H1 (cell line): Measurements from ENCODE around the gene PAOX. TPM values are rescaled to one million over a fixed set of nuclear protein-coding genes. Genes with fewer than 3 reads are reported as not detected.

Experiments used
- CTCF ChIA-PET: fragments of 300-600 bp; sonication (Branson Sonifier 250); formaldehyde crosslinking; loops from one replicate; lab custom pipeline; 2021; ENCODE audit not compliant: partially characterized antibody; lab: Charles Lee
- POLR2A ChIA-PET: fragments of 300-600 bp; sonication (Branson Sonifier 250); formaldehyde crosslinking; loops from one replicate; lab custom pipeline; 2021; ENCODE audit warnings: inconsistent platforms; ENCODE audit not compliant: partially characterized antibody; lab: Charles Lee
- DNase-seq, 2 experiments: peaks; one replicate each; pipeline versions ENCODE4 v3.0.0 to v3.0.0-alpha.2; 2010 to 2022; ENCODE audit warnings: low spot score in 2 of 2, low read depth in 1 of 2, mixed read lengths in 1 of 2
- FAIRE-seq: peaks from 2 replicates; lab custom pipeline; 2011; peaks lifted over from hg19 to GRCh38; lab: Jason Lieb, UNC
- H2AFZ ChIP-seq: 2 replicates; pipeline ENCODE4 v1.8.1; 2012; ENCODE audit warnings: low read length, inconsistent platforms
- H2AK5ac ChIP-seq: 2 replicates; pipeline ENCODE4 v1.6.1; 2013; ENCODE audit warnings: low read depth, low read length
- H2BK120ac ChIP-seq: replicated peaks from 2 replicates; pipeline ENCODE3; 2013; ENCODE audit warnings: low read depth, low read length, inconsistent platforms
- H2BK12ac ChIP-seq: 2 replicates; pipeline ENCODE4 v1.6.1; 2013; ENCODE audit warnings: low read depth, low read length
- H2BK15ac ChIP-seq: 2 replicates; pipeline ENCODE4 v1.6.1; 2013; ENCODE audit warnings: low read length
- H2BK20ac ChIP-seq: 2 replicates; pipeline ENCODE4 v1.6.1; 2013; ENCODE audit warnings: low read length
- H2BK5ac ChIP-seq: 2 replicates; pipeline ENCODE4 v1.6.1; 2013; ENCODE audit warnings: low read depth, low read length
- H3K14ac ChIP-seq: 2 replicates; pipeline ENCODE4 v1.6.1; 2013; ENCODE audit warnings: inconsistent platforms; ENCODE audit not compliant: insufficient read length
- H3K18ac ChIP-seq: 2 replicates; pipeline ENCODE4 v1.6.1; 2013; ENCODE audit warnings: low read length; ENCODE audit errors: extremely low read depth
- H3K23ac ChIP-seq: 2 replicates; pipeline ENCODE4 v1.6.1; 2013; ENCODE audit warnings: inconsistent platforms; ENCODE audit not compliant: insufficient read length
- H3K23me2 ChIP-seq: 2 replicates; pipeline ENCODE4 v1.6.1; 2013; ENCODE audit warnings: low read depth, low read length
- H3K27ac ChIP-seq: 2 replicates; pipeline ENCODE4 v1.6.1; 2011; ENCODE audit warnings: low read depth, low read length, inconsistent platforms
- H3K27me3 ChIP-seq, 4 experiments: replicated peaks in 1 of 4; 1 replicate in 1 of 4; 2 replicates in 3 of 4; pipeline versions ENCODE4 v1.6.1 to v1.8.1; 2011 to 2013; ENCODE audit warnings: low read length in 3 of 4, mild to moderate bottlenecking in 3 of 4, inconsistent platforms in 2 of 4, mixed read lengths in 2 of 4, moderate library complexity in 1 of 4; ENCODE audit not compliant: control insufficient read depth in 3 of 4, insufficient read depth in 3 of 4; ENCODE audit errors: extremely low read depth in 1 of 4
- H3K36me3 ChIP-seq, 4 experiments: 2 replicates each; pipeline versions ENCODE4 v1.6.1 to v1.8.1; 2011 to 2013; ENCODE audit warnings: mild to moderate bottlenecking in 4 of 4, low read length in 3 of 4, moderate library complexity in 2 of 4, control low read depth in 1 of 4, inconsistent platforms in 1 of 4; ENCODE audit not compliant: insufficient read depth in 4 of 4, control insufficient read depth in 2 of 4
- H3K4ac ChIP-seq: replicated peaks from 2 replicates; pipeline ENCODE3; 2013; ENCODE audit warnings: low read length, low read depth, mixed read lengths, inconsistent platforms; ENCODE audit not compliant: insufficient read length
- H3K4me1 ChIP-seq, 4 experiments: replicated peaks in 1 of 4; 1 replicate in 1 of 4; 2 replicates in 3 of 4; pipeline versions ENCODE4 v1.6.1 to v1.8.1; 2011 to 2013; ENCODE audit warnings: low read length in 3 of 4, inconsistent platforms in 2 of 4, mixed read lengths in 1 of 4; ENCODE audit not compliant: insufficient read depth in 4 of 4, control insufficient read depth in 3 of 4
- H3K4me2 ChIP-seq, 2 experiments: 2 replicates each; pipeline versions ENCODE4 v1.6.1 to v1.8.1; 2011 to 2013; ENCODE audit warnings: low read depth in 2 of 2, low read length in 2 of 2, control low read depth in 1 of 2, inconsistent platforms in 1 of 2, mild to moderate bottlenecking in 1 of 2; ENCODE audit not compliant: insufficient read depth in 1 of 2
- H3K4me3 ChIP-seq, 4 experiments: fragments of 200-600, 300-600 bp in 1 of 4; sonication (generic), shearing (Covaris generic), sonication (Bioruptor Twin) in 1 of 4; 2 replicates each; pipeline versions ENCODE4 v1.5.1 to v1.8.1; 2011 to 2016; ENCODE audit warnings: low read length in 4 of 4, low read depth in 3 of 4, control low read depth in 2 of 4, inconsistent platforms in 2 of 4, mild to moderate bottlenecking in 2 of 4, mixed read lengths in 1 of 4, moderate library complexity in 1 of 4; ENCODE audit not compliant: insufficient read depth in 2 of 4; ENCODE audit errors: extremely low read depth in 1 of 4
- H3K56ac ChIP-seq: replicated peaks from 2 replicates; pipeline ENCODE3; 2013; ENCODE audit warnings: low read depth, mild to moderate bottlenecking, mixed read lengths, low read length, inconsistent platforms; ENCODE audit not compliant: insufficient read length
- H3K79me1 ChIP-seq: 2 replicates; pipeline ENCODE4 v1.6.1; 2013; ENCODE audit warnings: low read depth, low read length, control low read depth
- H3K79me2 ChIP-seq, 2 experiments: 2 replicates each; pipeline versions ENCODE4 v1.6.1 to v1.8.1; 2012 to 2013; ENCODE audit warnings: low read length in 2 of 2, mild to moderate bottlenecking in 2 of 2, inconsistent platforms in 1 of 2; ENCODE audit not compliant: insufficient read depth in 2 of 2, control insufficient read depth in 1 of 2
- H3K9ac ChIP-seq, 4 experiments: replicated peaks in 1 of 4; 1 replicate in 1 of 4; 2 replicates in 3 of 4; pipeline versions ENCODE4 v1.6.1 to v1.8.1; 2011 to 2013; ENCODE audit warnings: low read depth in 3 of 4, low read length in 3 of 4, control low read depth in 2 of 4, mild to moderate bottlenecking in 2 of 4, moderate library complexity in 2 of 4, inconsistent platforms in 1 of 4; ENCODE audit errors: extremely low read depth in 1 of 4
- H3K9me3 ChIP-seq, 2 experiments: 2 replicates each; pipeline versions ENCODE4 v1.6.1 to v1.8.1; 2012 to 2013; ENCODE audit warnings: mild to moderate bottlenecking in 2 of 2, moderate library complexity in 2 of 2, control low read depth in 1 of 2, inconsistent platforms in 1 of 2, low read depth in 1 of 2, low read length in 1 of 2, mixed read lengths in 1 of 2; ENCODE audit not compliant: insufficient read depth in 2 of 2
- H4K20me1 ChIP-seq, 2 experiments: replicated peaks in 1 of 2; 2 replicates each; pipeline versions ENCODE3 to v1.8.1; 2011 to 2013; ENCODE audit warnings: inconsistent platforms in 2 of 2, low read length in 2 of 2, mild to moderate bottlenecking in 1 of 2; ENCODE audit not compliant: insufficient read depth in 2 of 2, control insufficient read depth in 1 of 2
- H4K5ac ChIP-seq: 2 replicates; pipeline ENCODE4 v1.6.1; 2013; ENCODE audit warnings: low read length, low read depth, mixed read lengths, inconsistent platforms; ENCODE audit not compliant: insufficient read length
- H4K8ac ChIP-seq: 2 replicates; pipeline ENCODE4 v1.8.0; 2013; ENCODE audit warnings: mild to moderate bottlenecking, moderate library complexity, low read length, inconsistent platforms; ENCODE audit not compliant: insufficient read depth; ENCODE audit errors: extremely low read depth
- H4K91ac ChIP-seq: replicated peaks from 2 replicates; pipeline ENCODE3; 2013; ENCODE audit warnings: low read length, mixed read lengths, inconsistent platforms; ENCODE audit not compliant: insufficient read length
- ASH2L ChIP-seq: fragments of 200-600, 300-600 bp; sonication (generic); IDR thresholded peaks from one replicate; pipeline ENCODE4 v1.7.1; 2017; ENCODE audit warnings: low read length
- POLR2AphosphoS5 ChIP-seq: IDR thresholded peaks from 2 replicates; pipeline ENCODE4 v1.6.1; 2011; ENCODE audit warnings: low read depth, low read length
- POU5F1 ChIP-seq: IDR thresholded peaks from 2 replicates; pipeline ENCODE4 v1.6.1; 2011; ENCODE audit warnings: low read depth, mild to moderate bottlenecking, low read length, moderate library complexity
- SIN3A ChIP-seq, 2 experiments: IDR thresholded peaks in 1 of 2; conservative IDR thresholded peaks in 1 of 2; 2 replicates each; pipeline ENCODE4 v1.6.1; 2011 to 2012; ENCODE audit warnings: low read length in 2 of 2, improper control_type of control experiment in 1 of 2, low read depth in 1 of 2, mild to moderate bottlenecking in 1 of 2
- TAF1 ChIP-seq: IDR thresholded peaks from 2 replicates; pipeline ENCODE4 v1.6.1; 2011; ENCODE audit warnings: mild to moderate bottlenecking, low read depth, low read length
- WGBS, 2 experiments: shearing (Covaris generic) in 1 of 2; methylation state at CpG; one replicate each; pipeline versions ENCODE4 v1.1.6 to v1.1.7; 2013 to 2015; ENCODE audit warnings: low lambda C conversion rate in 2 of 2, mixed read lengths in 2 of 2, inconsistent platforms in 1 of 2, low coverage in 1 of 2, missing lambda C conversion rate in 1 of 2; ENCODE audit not compliant: insufficient replicate concordance in 2 of 2, insufficient coverage in 1 of 2, insufficient read length in 1 of 2; ENCODE audit errors: extremely low coverage in 1 of 2, missing lambda C conversion rate in 1 of 2; 5-methylcytosine and 5-hydroxymethylcytosine counted together
- polyA plus RNA-seq, 7 experiments: library from polyadenylated mRNA; depleted of rRNA in 3 of 7; stranded (reverse) in 5 of 7; unstranded in 2 of 7; fragments of >200 nt in 5 of 7; fragments of 200-250 nt in 2 of 7; gene quantifications; 1 replicate in 5 of 7; 2 replicates in 1 of 7; 4 replicates in 1 of 7; pipeline versions ENCODE4 v1.2.1 to v1.2.3, GENCODE V29; 2011 to 2013; ENCODE audit warnings: missing spikeins in 2 of 7, mixed read lengths in 2 of 7
- total RNA-seq: library from RNA; stranded (reverse); fragmentation: NEBNext Ultra II Directional; extraction: Animal tissue kit (Norgen Biotek cat#: 25700); gene quantifications from 2 replicates; pipeline ENCODE4 v1.2.1, GENCODE V29; 2021
- TF ChIP-seq, protein P1 (sequence below): IDR thresholded peaks from 2 replicates; pipeline ENCODE4 v1.6.1; 2012; ENCODE audit warnings: inconsistent platforms
- TF ChIP-seq, protein P2 (sequence below): IDR thresholded peaks from 2 replicates; pipeline ENCODE4 v1.6.1; 2011; ENCODE audit warnings: low read depth, mild to moderate bottlenecking, low read length; ENCODE audit not compliant: insufficient read depth
- TF ChIP-seq, protein P3 (sequence below), 3 experiments: IDR thresholded peaks; 1 replicate in 2 of 3; 2 replicates in 1 of 3; pipeline versions ENCODE4 v1.5.1 to v1.6.1; 2011; ENCODE audit warnings: low read length in 3 of 3, mild to moderate bottlenecking in 3 of 3, inconsistent platforms in 2 of 3, low read depth in 1 of 3, moderate library complexity in 1 of 3; ENCODE audit not compliant: insufficient read depth in 1 of 3; ENCODE audit errors: control extremely low read depth in 1 of 3

Gene PAOX
- total and polyA plus RNA-seq, 2 of the 8 experiments (the other 6 are each of a cell fraction or from before 2014, with no cell fraction given), result 3.7 to 4.3 TPM

DNA sequence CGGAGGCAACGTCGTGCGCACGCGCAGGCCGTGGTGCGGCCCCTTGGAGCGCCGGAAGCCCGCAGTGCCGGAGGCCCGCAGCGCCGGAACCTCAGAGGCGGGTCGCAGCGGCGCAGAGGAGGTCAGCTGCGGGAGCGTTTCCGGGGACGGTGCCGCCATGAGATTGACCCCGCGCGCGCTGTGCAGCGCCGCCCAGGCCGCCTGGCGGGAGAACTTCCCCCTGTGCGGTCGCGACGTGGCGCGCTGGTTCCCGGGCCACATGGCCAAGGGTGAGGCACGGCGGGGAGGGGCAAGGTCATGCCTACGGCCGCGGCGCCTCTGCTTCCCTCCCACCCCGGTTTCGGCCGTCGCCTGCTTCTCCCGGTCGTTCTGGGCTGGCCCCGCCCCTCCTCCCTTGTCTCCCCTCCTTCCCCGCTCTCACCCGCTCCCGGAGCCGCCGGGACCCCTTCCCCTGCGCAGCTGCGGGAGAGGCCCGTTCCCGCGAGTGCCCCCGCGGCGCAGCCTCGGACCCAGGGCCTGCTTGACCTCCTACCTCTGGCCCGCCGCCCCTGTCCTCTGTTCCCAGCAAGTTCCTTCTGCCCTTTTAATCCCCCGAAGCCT is 15.1 kb downstream of the PAOX start, which contains the start of gene MTG1:
TSS of gene MTG1 (plus strand) at position 94 of the 600 bp plus-strand sequence. CDS start at position 158, 64 bp downstream.
- H3K23ac ChIP-seq, result no peak within 1 kb of the TSS
- peaks cover 0 to 3% (median 0%) of the 10 kb centered on the region in 4 experiments; a peak in 3 of 7 replicates for H3K4me1 ChIP-seq
- H2BK15ac ChIP-seq, result no peak within 1 kb of the TSS
- H3K18ac ChIP-seq, result peak within 1 kb of the TSS; percentile 99
- no peak within 1 kb of the TSS for H2AK5ac ChIP-seq
- no peak within 1 kb of the TSS for H3K14ac ChIP-seq
- CTCF ChIA-PET, result no interaction called here
- peaks cover 2% of the 10 kb centered on the region; the same call in 1 of the 2 replicates for H3K23me2 ChIP-seq
- no peak within 1 kb of the TSS for H2BK20ac ChIP-seq
- H3K27me3 ChIP-seq, result no peaks in the 10 kb centered on the region
- peak within 1 kb of the TSS; percentile 74 to 82 for H3K4me2 ChIP-seq
- POLR2A ChIA-PET, result interaction anchor here (0.7 to 6.0 kb wide), 6 partner anchors 11 to 64 kb away, joined by 3 to 25 read pairs (median 3); partner anchors contain the start of gene PAOX
- peaks cover 6 to 28% (median 13%) of the 10 kb centered on the region in 4 experiments; a peak in 7 of 8 replicates for H3K36me3 ChIP-seq
- peak within 1 kb of the TSS; percentile 75 to 93 (median 92) for H3K4me3 ChIP-seq
- peaks cover 3% of the 10 kb centered on the region for H3K79me1 ChIP-seq
- H3K27ac ChIP-seq, result peak within 1 kb of the TSS; percentile 91
- peak within 1 kb of the TSS; percentile 79 to 91 (median 85) for H3K9ac ChIP-seq
- peak within 1 kb of the TSS; percentile 61 for H4K91ac ChIP-seq
- FAIRE-seq, result no peak
- no peaks in the 10 kb centered on the region for H3K9me3 ChIP-seq
- WGBS, 2 experiments, result 2% methylated on average over 32 of the region's 69 CpGs; no CpG with 5 or more reads in 1 of the 2 experiments
- H4K20me1 ChIP-seq, result peaks cover 0 to 3% of the 10 kb centered on the region in 2 experiments
- H4K5ac ChIP-seq, result peak within 1 kb of the TSS; percentile 97
- peak within 1 kb of the TSS; percentile 87 for H3K56ac ChIP-seq
- peak within 1 kb of the TSS; percentile 21; the same call in 1 of the 2 replicates for H2AFZ ChIP-seq
- H4K8ac ChIP-seq, result peak within 1 kb of the TSS; percentile 95
- H3K79me2 ChIP-seq, result peaks cover 0 to 23% of the 10 kb centered on the region in 2 experiments; a peak in 2 of 4 replicates
- no peak within 1 kb of the TSS; the same call in 1 of the 2 replicates for H2BK12ac ChIP-seq
- H2BK120ac ChIP-seq, result no peak within 1 kb of the TSS
- peak within 1 kb of the TSS; percentile 32 for H3K4ac ChIP-seq
- peak within 1 kb of the TSS; percentile 97 for H2BK5ac ChIP-seq
- peak; percentile 25 to 99 for DNase-seq
- TF ChIP-seq SIN3A (conservative IDR thresholded peaks at IDR 0.05 in 1 of 2, IDR thresholded peaks at IDR 0.05 in 1 of 2; ENCODE audit: low read depth in 1 of 2, low read length in 2 of 2) (peak; percentile 54 to 72; a peak in 2 of 4 replicates), TAF1 (peak; percentile 91), POU5F1 (no peak), POLR2AphosphoS5 (peak; percentile 91), ASH2L (peak; percentile 85)
- TF ChIP-seq, protein P1, sequence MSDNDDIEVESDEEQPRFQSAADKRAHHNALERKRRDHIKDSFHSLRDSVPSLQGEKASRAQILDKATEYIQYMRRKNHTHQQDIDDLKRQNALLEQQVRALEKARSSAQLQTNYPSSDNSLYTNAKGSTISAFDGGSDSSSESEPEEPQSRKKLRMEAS, result peak; percentile 85; the same call in 1 of the 2 replicates
- TF ChIP-seq, protein P2, sequence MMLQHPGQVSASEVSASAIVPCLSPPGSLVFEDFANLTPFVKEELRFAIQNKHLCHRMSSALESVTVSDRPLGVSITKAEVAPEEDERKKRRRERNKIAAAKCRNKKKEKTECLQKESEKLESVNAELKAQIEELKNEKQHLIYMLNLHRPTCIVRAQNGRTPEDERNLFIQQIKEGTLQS, result peak; percentile 32; the same call in 1 of the 2 replicates
- TF ChIP-seq, protein P3, sequence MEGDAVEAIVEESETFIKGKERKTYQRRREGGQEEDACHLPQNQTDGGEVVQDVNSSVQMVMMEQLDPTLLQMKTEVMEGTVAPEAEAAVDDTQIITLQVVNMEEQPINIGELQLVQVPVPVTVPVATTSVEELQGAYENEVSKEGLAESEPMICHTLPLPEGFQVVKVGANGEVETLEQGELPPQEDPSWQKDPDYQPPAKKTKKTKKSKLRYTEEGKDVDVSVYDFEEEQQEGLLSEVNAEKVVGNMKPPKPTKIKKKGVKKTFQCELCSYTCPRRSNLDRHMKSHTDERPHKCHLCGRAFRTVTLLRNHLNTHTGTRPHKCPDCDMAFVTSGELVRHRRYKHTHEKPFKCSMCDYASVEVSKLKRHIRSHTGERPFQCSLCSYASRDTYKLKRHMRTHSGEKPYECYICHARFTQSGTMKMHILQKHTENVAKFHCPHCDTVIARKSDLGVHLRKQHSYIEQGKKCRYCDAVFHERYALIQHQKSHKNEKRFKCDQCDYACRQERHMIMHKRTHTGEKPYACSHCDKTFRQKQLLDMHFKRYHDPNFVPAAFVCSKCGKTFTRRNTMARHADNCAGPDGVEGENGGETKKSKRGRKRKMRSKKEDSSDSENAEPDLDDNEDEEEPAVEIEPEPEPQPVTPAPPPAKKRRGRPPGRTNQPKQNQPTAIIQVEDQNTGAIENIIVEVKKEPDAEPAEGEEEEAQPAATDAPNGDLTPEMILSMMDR (IDR thresholded peaks at IDR 0.05; ENCODE audit: control extremely low read depth in 1 of 3, insufficient read depth in 1 of 3, low read depth in 1 of 3, low read length in 3 of 3), result peak in 1 of 3 experiments; percentile 3; a peak in 1 of 4 replicates
